Endodermal cell (in vitro differentiated cells): Measurements from ENCODE around the gene RALGPS1. TPM values are rescaled to one million over a fixed set of nuclear protein-coding genes. Genes with fewer than 3 reads are reported as not detected.
A peak's percentile ranks its signal among the peaks of the same experiment; 100 is the strongest.

Experiments
- DNase-seq: peaks from one replicate; pipeline ENCODE4 v3.0.0-alpha.2; 2017
- H3K27ac ChIP-seq: 2 replicates; pipeline ENCODE4 v1.5.1; 2013; ENCODE audit warnings: mild to moderate bottlenecking, low read depth, low read length, moderate library complexity
- H3K27me3 ChIP-seq: 2 replicates; pipeline ENCODE4 v1.6.1; 2013; ENCODE audit warnings: mild to moderate bottlenecking, low read length, moderate library complexity; ENCODE audit not compliant: insufficient read depth, control insufficient read depth, poor library complexity, severe bottlenecking
- H3K36me3 ChIP-seq: 2 replicates; pipeline ENCODE4 v1.7.0; 2013; ENCODE audit warnings: mild to moderate bottlenecking, low read length, moderate library complexity; ENCODE audit not compliant: control insufficient read depth, insufficient read depth
- H3K4me1 ChIP-seq: one replicate; pipeline ENCODE4 v1.7.0; 2013; ENCODE audit warnings: low read length; ENCODE audit not compliant: control insufficient read depth, insufficient read depth
- H3K4me3 ChIP-seq: 2 replicates; pipeline ENCODE4 v1.5.1; 2013; ENCODE audit warnings: mild to moderate bottlenecking, low read length, moderate library complexity
- H3K9ac ChIP-seq: 2 replicates; pipeline ENCODE4 v1.6.1; 2013; ENCODE audit warnings: mild to moderate bottlenecking, low read length, moderate library complexity; ENCODE audit not compliant: poor library complexity, severe bottlenecking; ENCODE audit errors: extremely low read depth
- H3K9me3 ChIP-seq: 2 replicates; pipeline ENCODE4 v1.6.1; 2013; ENCODE audit warnings: mild to moderate bottlenecking, low read length, moderate library complexity; ENCODE audit not compliant: control insufficient read depth
- H3K27ac Mint-ChIP-seq: 2 replicates; pipeline ENCODE4 v1.8.0; 2020; ENCODE audit warnings: mixed read lengths
- H3K27me3 Mint-ChIP-seq: 2 replicates; pipeline ENCODE4 v1.8.0; 2021; ENCODE audit warnings: mild to moderate bottlenecking, mixed read lengths; ENCODE audit not compliant: insufficient read depth
- H3K36me3 Mint-ChIP-seq: 2 replicates; pipeline ENCODE4 v1.8.0; 2020; ENCODE audit warnings: low read depth, mixed read lengths
- H3K4me1 Mint-ChIP-seq: 2 replicates; pipeline ENCODE4 v1.8.0; 2020; ENCODE audit warnings: mixed read lengths
- H3K4me3 Mint-ChIP-seq: 2 replicates; pipeline ENCODE4 v1.8.0; 2020; ENCODE audit warnings: mild to moderate bottlenecking, moderate library complexity, mixed read lengths
- H3K9me3 Mint-ChIP-seq: 2 replicates; pipeline ENCODE4 v1.8.0; 2020; ENCODE audit warnings: mild to moderate bottlenecking, mixed read lengths
- WGBS, 2 experiments: methylation state at CpG; one replicate each; pipeline versions ENCODE4 v1.1.5 to v1.1.7; 2013; ENCODE audit warnings: missing lambda C conversion rate in 2 of 2, mixed read lengths in 1 of 2; ENCODE audit not compliant: insufficient coverage in 1 of 2, insufficient read length in 1 of 2; 5-methylcytosine and 5-hydroxymethylcytosine counted together
- total RNA-seq, 2 donors: library from RNA; stranded (reverse); fragmentation: NEBNext Ultra II Directional in 1 of 2; extraction: Animal tissue kit (Norgen Biotek cat#: 25700) in 1 of 2; gene quantifications; 2 replicates in 1 of 2; 3 replicates in 1 of 2; pipeline ENCODE4 v1.2.1, GENCODE V29; 2021
- TF ChIP-seq, protein P1 (sequence below): fragments of 200-600 bp; sonication (generic); conservative IDR thresholded peaks from 2 replicates; pipeline ENCODE4 v1.5.0; 2021; ENCODE audit warnings: antibody characterized with exemption, mild to moderate bottlenecking

The RALGPS1 gene
- total RNA-seq, 2 donors from 2014 or later: 23.3 to 25.0 TPM

- Histone ChIP-seq H3K27ac (no peak overlapping the region), H3K4me3 (no peak overlapping the region), H3K9me3 (no peaks in the 10 kb centered on the region), H3K36me3 (no peaks in the 10 kb centered on the region), H3K27me3 (no peaks in the 10 kb centered on the region), H3K9ac (no peak overlapping the region), H3K4me1 (no peaks in the 10 kb centered on the region)
- TF ChIP-seq, protein P1, sequence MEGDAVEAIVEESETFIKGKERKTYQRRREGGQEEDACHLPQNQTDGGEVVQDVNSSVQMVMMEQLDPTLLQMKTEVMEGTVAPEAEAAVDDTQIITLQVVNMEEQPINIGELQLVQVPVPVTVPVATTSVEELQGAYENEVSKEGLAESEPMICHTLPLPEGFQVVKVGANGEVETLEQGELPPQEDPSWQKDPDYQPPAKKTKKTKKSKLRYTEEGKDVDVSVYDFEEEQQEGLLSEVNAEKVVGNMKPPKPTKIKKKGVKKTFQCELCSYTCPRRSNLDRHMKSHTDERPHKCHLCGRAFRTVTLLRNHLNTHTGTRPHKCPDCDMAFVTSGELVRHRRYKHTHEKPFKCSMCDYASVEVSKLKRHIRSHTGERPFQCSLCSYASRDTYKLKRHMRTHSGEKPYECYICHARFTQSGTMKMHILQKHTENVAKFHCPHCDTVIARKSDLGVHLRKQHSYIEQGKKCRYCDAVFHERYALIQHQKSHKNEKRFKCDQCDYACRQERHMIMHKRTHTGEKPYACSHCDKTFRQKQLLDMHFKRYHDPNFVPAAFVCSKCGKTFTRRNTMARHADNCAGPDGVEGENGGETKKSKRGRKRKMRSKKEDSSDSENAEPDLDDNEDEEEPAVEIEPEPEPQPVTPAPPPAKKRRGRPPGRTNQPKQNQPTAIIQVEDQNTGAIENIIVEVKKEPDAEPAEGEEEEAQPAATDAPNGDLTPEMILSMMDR: no peak
- H3K9me3 Mint-ChIP-seq: no peaks in the 10 kb centered on the region
- no peak for DNase-seq
- H3K4me1 Mint-ChIP-seq: peaks cover 11% of the 10 kb centered on the region
- H3K4me3 Mint-ChIP-seq: no peak overlapping the region
- no peaks in the 10 kb centered on the region for H3K27me3 Mint-ChIP-seq
- H3K27ac Mint-ChIP-seq: no peak overlapping the region
- 92 to 94% methylated on average over 5 to 6 of the region's 6 CpGs for WGBS, 2 experiments
- H3K36me3 Mint-ChIP-seq: peaks cover 2% of the 10 kb centered on the region
Observed at GRCh38 chr9:127149463-127150390, 235.1 kb downstream of the RALGPS1 start.

GRCh38 chr9:127153501-127153900 lies 238.9 kb downstream of the RALGPS1 start:
- H3K27ac ChIP-seq: no peak overlapping the region
- peak; percentile 27 for DNase-seq
- TF ChIP-seq, protein P1: no peak
- H3K4me1 ChIP-seq: no peaks in the 10 kb centered on the region
- no peak overlapping the region for H3K27ac Mint-ChIP-seq
- peaks cover 9% of the 10 kb centered on the region for H3K4me1 Mint-ChIP-seq
- 97 to 100% methylated on average over 3 to 4 of the region's 4 CpGs for WGBS, 2 experiments
- no peaks in the 10 kb centered on the region for H3K27me3 Mint-ChIP-seq
- H3K4me3 ChIP-seq: no peak overlapping the region
- no peaks in the 10 kb centered on the region for H3K36me3 ChIP-seq
- H3K27me3 ChIP-seq: no peaks in the 10 kb centered on the region
- H3K4me3 Mint-ChIP-seq: no peak overlapping the region
- no peaks in the 10 kb centered on the region for H3K9me3 Mint-ChIP-seq
- H3K9ac ChIP-seq: no peak overlapping the region
- no peaks in the 10 kb centered on the region for H3K9me3 ChIP-seq
- no peaks in the 10 kb centered on the region for H3K36me3 Mint-ChIP-seq

GRCh38 chr9:127154003-127154389 lies 239.4 kb downstream of the RALGPS1 start:
- Histone ChIP-seq H3K27ac (no peak overlapping the region), H3K27me3 (no peaks in the 10 kb centered on the region), H3K9ac (no peak overlapping the region), H3K36me3 (no peaks in the 10 kb centered on the region), H3K4me3 (no peak overlapping the region), H3K4me1 (peaks cover under 1% of the 10 kb centered on the region), H3K9me3 (no peaks in the 10 kb centered on the region)
- no peaks in the 10 kb centered on the region for H3K36me3 Mint-ChIP-seq
- no peak overlapping the region for H3K27ac Mint-ChIP-seq
- H3K4me3 Mint-ChIP-seq: no peak overlapping the region
- DNase-seq: peak; percentile 43
- no peaks in the 10 kb centered on the region for H3K27me3 Mint-ChIP-seq
- TF ChIP-seq, protein P1: no peak
- H3K9me3 Mint-ChIP-seq: no peaks in the 10 kb centered on the region
- H3K4me1 Mint-ChIP-seq: peaks cover 11% of the 10 kb centered on the region
- 80 to 94% methylated on average over 1 to 5 of the region's 5 CpGs for WGBS, 2 experiments
